HUDEP-2 (cell line): Measurements from ENCODE around the gene NHS.

Source experiments
- DNase-seq, 76 experiments: peaks; one replicate each; lab custom pipeline; 2025; ENCODE audit not compliant: unreplicated experiment in 76 of 76; lab: John Stamatoyannopoulos, UW

NHS gene

DNA sequence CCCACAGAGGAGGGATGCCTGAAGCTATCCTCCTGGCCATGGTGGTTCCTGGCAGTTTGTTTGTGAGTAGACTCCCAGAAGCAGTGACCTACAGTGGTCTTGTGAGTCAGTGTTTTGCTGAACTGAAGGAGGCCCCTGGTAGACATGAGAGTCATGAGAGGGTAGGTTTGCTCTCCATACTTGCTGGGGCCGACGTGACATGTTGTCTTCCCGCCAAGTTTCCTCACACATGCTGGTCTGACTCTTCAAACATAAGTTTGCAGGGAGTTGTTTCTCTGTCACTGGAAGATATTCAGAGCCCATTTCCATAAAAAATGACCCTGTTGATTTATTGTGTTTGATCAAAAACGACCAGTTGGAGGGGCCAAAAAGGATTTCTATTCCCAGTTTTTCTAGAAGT lies 231.2 kb downstream of the NHS start:
- DNase-seq = no peak

DNA sequence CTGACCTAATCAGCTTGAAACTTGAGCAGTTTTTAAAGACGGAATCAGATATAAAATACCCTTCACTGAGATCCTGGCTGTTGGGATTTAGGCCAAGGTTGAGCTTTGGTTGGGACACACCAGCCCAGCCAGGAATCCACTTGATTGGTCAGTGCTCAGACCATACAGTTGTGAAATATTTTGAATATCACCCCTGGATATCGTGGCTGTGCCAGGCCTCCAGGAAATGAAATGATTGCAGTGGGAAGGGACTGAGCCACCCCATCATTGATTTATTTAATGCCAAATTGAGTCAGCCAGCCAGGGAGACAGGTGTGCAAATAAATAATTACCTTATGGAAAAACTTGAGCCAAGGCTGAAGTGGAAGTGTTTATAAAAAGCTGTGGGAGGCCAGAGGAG lies 233.9 kb downstream of the NHS start:
- DNase-seq = no peak

DNA sequence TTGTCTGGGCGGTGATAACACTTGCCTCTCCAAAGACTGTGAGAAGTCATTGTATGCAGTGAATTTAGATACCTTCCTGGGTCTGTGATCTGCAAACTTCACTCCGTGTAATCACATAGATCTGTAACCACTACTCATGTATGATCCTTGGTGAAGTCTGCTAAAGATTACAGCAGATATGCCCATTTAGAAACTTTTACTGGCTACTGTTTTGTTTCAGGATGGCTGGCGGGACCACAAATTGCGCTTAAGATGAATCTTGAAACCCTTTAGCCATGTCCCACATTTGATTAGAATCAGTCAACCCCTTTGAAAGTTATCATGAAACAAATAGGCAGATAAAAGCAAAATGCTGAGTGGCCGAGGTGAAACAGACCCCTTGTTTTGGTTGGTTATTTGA lies 235.8 kb downstream of the NHS start:
- DNase-seq = no peak

DNA sequence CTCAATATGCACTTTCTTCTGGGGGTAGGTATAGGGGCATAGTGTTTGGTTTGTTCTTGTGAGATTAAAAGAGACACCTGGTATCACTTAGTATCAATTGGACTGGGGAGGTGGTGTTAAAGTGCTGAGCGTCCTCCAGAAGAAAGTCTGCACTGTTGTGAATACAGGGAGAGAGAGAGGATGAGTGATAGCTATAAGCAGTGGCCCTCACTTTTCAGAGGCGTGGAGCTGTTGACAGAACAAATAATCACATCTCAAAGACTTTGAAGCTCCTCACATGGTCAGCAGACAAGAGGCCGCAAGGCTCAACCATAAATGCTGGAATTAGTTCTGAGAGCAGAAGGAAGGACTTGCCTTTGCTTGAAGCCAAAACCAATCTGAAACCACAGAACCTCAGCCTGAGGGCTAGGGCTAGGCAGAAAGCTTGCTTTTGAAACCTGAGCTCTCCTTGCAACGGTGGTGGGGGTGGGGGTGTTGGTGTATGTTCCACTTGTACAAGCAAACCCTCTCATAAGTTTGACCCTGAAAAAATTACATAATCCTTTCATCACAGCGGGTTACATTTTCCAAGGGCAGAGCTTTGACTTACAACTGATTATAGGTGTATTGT lies 239.1 kb downstream of the NHS start:
- DNase-seq = no peak

DNA sequence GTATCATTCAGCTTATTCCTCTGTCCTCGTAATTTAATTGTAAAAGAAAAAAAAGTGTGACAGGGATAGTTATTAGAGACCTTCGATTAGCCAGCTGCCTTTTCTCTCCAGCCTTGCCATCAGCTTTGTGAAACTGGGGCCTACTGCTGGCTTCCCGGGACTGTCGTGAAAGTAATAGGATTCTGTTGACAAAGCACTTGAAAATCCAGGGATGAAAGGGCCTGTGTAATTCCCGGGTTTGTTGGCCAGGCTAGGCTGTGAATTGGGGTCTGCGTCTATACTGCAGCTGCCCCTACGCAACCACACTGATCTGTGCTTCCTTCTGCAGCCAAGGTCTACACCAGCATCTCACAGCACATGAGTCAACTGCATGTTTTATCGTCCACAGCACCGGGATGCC lies 241.9 kb downstream of the NHS start:
- DNase-seq = no peak

DNA sequence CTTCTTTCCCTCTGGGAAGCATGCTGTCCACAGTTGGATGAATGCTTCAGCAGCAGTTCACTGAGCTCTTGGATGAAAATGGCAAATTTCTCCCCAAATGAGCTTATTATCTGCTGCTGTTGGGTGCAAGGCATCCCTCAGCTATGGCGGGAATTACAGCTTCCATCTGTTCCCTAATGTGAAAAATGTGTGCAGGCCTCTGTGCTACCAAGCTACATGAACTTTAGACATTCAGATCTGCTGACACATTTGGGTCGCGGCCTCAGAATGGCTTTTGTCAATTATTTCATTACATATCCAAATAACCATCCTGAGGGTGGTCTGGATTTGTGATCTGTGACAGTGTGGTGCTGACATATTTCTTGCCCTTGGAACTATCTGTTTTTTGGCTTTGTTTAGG lies 242.8 kb downstream of the NHS start:
- DNase-seq = no peak

DNA sequence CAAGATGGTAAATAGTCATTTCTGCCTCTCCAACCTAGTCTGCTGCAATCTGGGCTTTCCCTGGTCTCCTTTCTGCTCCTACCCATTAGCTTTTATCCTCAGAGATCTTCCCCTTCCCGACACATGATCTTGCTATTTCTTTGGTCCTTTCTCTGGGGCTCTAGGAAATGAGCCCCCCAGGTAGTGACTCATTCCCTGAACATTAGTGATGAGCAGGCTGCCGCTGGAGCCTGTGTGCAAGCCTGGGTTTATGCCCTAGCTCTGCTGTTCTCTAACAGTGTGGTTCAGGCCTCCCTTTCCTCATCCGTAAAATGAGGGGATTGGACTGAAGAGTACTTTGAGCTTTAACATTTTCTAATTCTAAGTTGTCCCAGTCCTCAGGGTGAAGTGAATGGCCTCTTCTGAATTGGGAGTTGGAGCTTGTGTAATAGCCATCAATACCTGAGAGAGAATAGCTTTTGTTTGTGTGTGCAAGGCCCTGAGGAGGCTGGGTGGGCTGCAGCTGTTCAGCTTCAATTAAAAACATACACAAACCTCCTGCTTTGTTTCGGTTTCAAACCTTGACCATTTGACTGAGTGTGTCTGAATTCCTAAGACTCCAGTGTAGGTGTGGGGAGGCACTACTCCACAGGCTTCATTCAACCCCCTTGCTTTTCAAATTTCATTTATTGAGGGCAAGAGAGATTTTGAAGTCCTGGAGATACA lies 246.7 kb downstream of the NHS start:
- no peak for DNase-seq

GRCh38 chrX:17622331-17622730 lies 247.3 kb downstream of the NHS start:
- no peak for DNase-seq

DNA sequence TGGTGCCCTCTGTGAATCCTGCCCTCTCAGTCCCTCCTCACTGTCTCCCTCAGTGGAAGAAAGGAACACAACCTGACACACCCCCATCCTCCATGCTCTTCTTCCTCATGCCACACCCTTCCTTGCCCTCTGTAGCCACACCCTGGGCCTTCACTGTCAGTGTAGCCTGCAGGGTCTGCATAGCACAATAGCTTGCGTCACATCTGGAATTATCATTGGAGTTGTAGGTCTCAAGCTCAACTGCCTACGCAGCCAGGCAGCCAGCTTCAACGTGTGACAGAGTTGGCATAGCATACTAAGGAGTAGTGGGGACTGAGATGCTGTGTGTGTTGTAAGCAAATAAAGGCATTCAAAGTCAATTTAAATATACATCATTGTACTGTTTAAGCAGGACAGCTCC lies 248.8 kb downstream of the NHS start:
- no peak for DNase-seq

DNA sequence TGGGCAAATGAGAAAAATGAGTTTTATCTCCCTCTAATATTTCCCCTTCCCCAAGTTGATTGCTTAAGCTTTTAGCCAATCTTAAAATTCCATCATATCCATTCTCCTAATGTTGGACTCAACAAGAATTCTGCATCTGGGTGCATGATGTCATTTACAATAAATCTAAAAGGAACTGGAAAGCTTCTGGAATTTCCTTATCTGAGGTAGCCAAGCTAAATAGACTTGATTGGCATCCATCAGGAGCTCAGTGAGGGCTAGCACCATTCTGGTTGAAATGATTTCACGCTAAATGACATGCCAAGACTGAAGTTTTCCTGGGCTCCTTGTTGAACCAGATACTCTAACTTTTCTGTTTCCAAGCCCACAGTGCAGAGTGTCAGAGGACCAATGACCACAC lies 252.0 kb downstream of the NHS start:
- no peak for DNase-seq

GRCh38 chrX:17628976-17629375 lies 254.0 kb downstream of the NHS start:
- no peak for DNase-seq

- DNase-seq = no peak
Observed at GRCh38 chrX:17629519-17629918, 254.5 kb downstream of the NHS start.

- no peak for DNase-seq
Observed at GRCh38 chrX:17631647-17632046, 256.6 kb downstream of the NHS start.

GRCh38 chrX:17632942-17633341 lies 257.9 kb downstream of the NHS start:
- no peak for DNase-seq

DNA sequence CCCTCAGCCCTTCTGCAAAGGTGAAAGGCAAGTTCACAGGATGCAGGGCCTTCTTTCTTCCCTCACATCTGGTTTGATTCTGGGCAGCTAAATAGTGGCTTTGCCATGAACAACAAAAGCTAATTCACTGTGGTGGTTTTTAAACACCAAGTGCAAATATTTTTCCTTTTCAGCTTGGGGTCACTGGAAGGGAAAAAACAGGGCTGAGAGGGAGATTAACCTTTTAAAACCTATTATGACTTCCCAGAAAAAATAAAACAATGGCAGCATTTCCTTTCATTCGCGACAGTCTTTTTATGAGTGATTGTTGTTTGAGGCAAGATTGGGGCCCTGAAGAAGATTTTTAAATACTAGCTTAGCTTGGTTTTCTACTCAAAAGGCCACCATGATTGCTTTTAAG lies 258.5 kb downstream of the NHS start:
- DNase-seq = no peak

DNA sequence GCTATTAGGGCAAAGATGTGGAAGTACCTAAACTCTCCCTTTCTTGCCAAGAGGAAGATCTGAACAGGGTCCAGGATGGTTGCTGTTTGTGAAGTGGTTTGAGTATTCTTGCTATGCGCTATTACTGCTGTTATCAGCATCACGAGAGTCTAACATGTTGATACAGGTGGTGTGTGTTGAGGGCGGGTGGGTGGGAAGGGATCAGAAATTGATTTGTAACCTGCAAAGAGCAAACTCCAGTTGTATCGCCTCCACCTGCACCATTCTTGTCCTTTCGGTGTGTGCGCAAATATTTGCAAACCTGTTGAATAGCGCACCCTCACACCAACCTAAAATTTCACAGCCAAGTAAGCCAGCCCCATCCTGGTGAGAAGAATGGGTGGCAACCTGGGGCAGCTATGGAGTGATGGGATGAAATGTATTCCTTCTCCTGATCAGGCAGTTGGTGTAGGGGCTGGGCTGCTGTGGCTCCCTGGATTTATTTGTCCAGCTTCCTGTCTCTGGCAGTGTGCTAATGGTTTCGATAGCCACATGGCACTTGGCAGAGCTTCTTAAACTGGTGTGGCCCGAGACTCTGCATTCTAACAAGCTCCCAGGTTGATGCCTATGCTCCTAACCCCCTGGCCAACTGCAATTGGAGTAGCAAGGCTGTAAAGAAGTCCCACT lies 259.7 kb downstream of the NHS start:
- DNase-seq = no peak

GRCh38 chrX:17635231-17635630 lies 260.2 kb downstream of the NHS start:
- no peak for DNase-seq

DNA sequence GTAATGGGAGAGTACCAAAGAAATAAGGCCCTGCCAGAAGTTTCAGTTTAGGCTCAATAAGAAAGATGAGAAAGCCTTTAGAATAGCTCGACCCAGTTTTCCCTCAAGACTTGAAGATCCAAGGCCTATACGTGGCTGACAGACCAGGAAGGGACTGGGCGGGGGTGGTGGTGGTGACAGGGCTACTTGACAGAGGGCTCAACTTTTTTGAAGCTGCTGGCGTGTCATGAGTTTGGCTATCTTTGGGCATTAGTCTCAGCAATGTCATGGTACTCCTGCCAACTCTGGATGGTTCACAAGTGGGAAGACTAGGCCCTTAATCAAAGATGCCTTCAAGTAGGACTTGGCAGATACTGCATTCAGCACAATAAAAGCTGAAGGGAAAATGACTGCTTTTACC lies 262.2 kb downstream of the NHS start:
- no peak for DNase-seq

GRCh38 chrX:17638731-17639130 lies 263.7 kb downstream of the NHS start:
- no peak for DNase-seq

DNA sequence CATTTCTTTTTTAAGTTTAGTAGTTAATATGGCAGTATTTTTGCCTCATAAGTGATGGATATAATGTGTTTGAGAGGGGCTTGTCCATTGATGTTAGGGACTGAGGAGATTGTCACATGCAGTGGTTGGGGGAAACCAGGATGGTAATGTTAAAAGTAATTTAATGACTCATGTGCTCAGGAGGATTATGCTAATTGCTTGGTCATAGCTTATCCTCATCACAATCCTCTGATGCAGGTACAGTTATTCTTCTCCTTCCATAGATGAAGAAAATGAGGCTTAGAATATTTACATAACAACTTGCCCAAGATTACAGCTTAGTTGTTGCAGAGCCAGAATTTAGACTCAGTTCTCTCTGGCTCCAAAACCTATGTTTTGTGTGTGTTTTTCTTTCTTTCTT lies 267.9 kb downstream of the NHS start:
- DNase-seq = no peak

DNA sequence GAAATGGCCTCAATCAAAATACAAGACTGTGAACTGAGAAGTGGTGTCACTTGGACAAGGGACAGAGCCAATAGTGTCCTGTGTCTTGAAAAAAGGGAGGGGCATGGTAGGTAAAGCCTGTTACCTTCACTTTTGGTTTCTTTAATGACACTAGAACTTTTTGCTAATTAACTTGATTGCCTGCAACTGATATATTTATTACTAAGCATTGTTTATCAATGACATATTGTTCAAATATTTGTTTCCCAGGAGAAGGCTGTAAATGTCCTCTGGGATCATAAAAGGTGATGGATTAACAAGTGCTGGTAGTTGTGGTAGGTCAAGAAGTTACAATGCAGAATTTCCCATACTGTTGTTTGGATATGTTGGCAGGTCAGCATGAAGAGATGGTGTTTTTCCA lies 268.5 kb downstream of the NHS start:
- no peak for DNase-seq

DNA sequence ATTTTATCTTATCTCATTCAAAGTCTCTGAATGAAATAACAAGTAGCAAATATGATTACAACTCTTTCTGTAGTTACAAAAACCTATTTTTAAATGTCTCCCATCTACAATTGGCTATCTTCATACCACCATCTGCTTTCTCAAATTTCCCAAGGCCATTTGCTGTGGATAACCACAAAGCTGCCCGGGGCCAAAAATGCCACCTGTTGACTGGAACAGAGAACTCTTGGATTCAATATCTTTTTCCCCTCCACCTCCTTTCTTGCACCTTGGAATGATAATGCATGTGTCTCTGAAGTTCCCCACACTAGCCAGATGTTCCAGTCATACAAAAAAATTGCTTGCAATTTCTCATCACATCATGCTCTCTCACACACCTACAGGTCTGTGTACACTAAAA lies 269.0 kb downstream of the NHS start:
- DNase-seq = no peak
